ENCODE results near the gene UBQLN3. TPM values are rescaled to one million over a fixed set of nuclear protein-coding genes. Genes with fewer than 3 reads are reported as not detected.

Gene UBQLN3
- total and polyA plus RNA-seq, 10 of the 15 experiments (the other 5 are each of a cell fraction or from before 2014, with no cell fraction given): not detected

GRCh38 chr11:5553343-5553742 is 43.6 kb upstream of the UBQLN3 start:
- Histone ChIP-seq H3K4me1 (ENCODE audit: control insufficient read depth, insufficient read depth, low read length) (no peaks in the 10 kb centered on the region), H3K4me3 (no peak overlapping the region), H3K4me2 (ENCODE audit: control insufficient read depth, insufficient read depth) (no peak overlapping the region), H3K27me3 (replicated peaks in 1 of 2; ENCODE audit: control insufficient read depth in 2 of 2, insufficient read depth in 2 of 2, low read length in 1 of 2) (no peaks in the 10 kb centered on the region), H3K9ac (ENCODE audit: control insufficient read depth, insufficient read depth, low read length) (no peak overlapping the region), H3K27ac (ENCODE audit: control insufficient read depth, insufficient read depth) (no peak overlapping the region), H4K20me1 (ENCODE audit: control insufficient read depth, insufficient read depth) (no peaks in the 10 kb centered on the region), H3K79me2 (ENCODE audit: control insufficient read depth, insufficient read depth, low read length) (no peaks in the 10 kb centered on the region), H3K36me3 (ENCODE audit: control insufficient read depth in 2 of 2, insufficient read depth in 2 of 2, low read length in 1 of 2) (no peaks in the 10 kb centered on the region), H2AFZ (ENCODE audit: control insufficient read depth, low read depth, low read length) (no peak overlapping the region), H3K9me3 (replicated peaks; ENCODE audit: control insufficient read depth, insufficient read depth, low read length) (no peaks in the 10 kb centered on the region)
- CTCF ChIA-PET: interaction anchor here (0.7 to 1.4 kb wide), 6 partner anchors 18 to 428 kb away, joined by 3 to 20 read pairs (median 4); no protein-coding TSS in a partner anchor
- POLR2A ChIA-PET: no interaction called here
- SMC1A ChIA-PET (ENCODE audit: uncharacterized antibody, unreplicated experiment): interaction anchor here (0.7 to 1.1 kb wide), 6 partner anchors 22 to 428 kb away, joined by 3 to 10 read pairs (median 3); no protein-coding TSS in a partner anchor
- intact Hi-C loops (cut with micrococcal nuclease; ENCODE audit: unreplicated experiment): loop anchor here (1.0 to 10.0 kb wide), 3 partner anchors 77 to 429 kb away; partner anchors contain the start of gene OR52N2
- DNase-seq (ENCODE audit: low read depth, low spot score): no peak
- in situ Hi-C loops (cut with MboI): no loop called here
- ATAC-seq: no peak
- TF ChIP-seq HCFC1 (IDR thresholded peaks at IDR 0.05; ENCODE audit: low read length): no peak
- peak in 1 of 3 experiments; percentile 9; a peak in 2 of 6 replicates for TF ChIP-seq CTCF (IDR thresholded peaks at IDR 0.05 in 2 of 3, conservative IDR thresholded peaks at IDR 0.05 in 1 of 3; ENCODE audit: control insufficient read depth in 2 of 3, extremely low read depth in 1 of 3, insufficient read depth in 1 of 3, low read depth in 3 of 3, low read length in 3 of 3)
- no peak for TF ChIP-seq NFYB (IDR thresholded peaks at IDR 0.05; ENCODE audit: insufficient read depth, low read depth, low read length)
- RAD21 ChIA-PET (ENCODE audit: unreplicated experiment): interaction anchor here (1.0 kb wide), 1 partner anchor 77 kb away, joined by 9 read pairs; no protein-coding TSS in a partner anchor
- BruUV-seq (replicated peaks): no TSS peak
- FAIRE-seq: no peak
